HG02981 (cell line): ENCODE measurements around the gene PTPRH.
"Not testable (repeated sequence)": the region's sequence is repeated elsewhere in the genome, so short reads cannot be mapped to it uniquely, and the experiment has no call there.

Source experiments
- ATAC-seq: cut with Tn5 transposase; IDR thresholded peaks from one replicate; pipeline ENCODE4 v1.9.1; 2021; ENCODE audit warnings: mild to moderate bottlenecking, moderate library complexity; ENCODE audit not compliant: unreplicated experiment

The PTPRH gene

GRCh38 chr19:55160128-55160985, 48.9 kb downstream of the PTPRH start:
- no peak for ATAC-seq

GRCh38 chr19:55158848-55159749, 50.2 kb downstream of the PTPRH start:
- ATAC-seq: no peak

GRCh38 chr19:55158423-55158822, 50.9 kb downstream of the PTPRH start:
- ATAC-seq: no peak

GRCh38 chr19:55157064-55157908, 52.0 kb downstream of the PTPRH start, which contains the start of gene TNNI3:
Gene TNNI3 (minus strand): TSS chr19:55157732. CDS start chr19:55157589, 143 bp downstream.
- no peak for ATAC-seq

GRCh38 chr19:55156202-55157063, 52.9 kb downstream of the PTPRH start:
- no peak for ATAC-seq

- not testable (repeated sequence) for ATAC-seq
These were observed 53.5 kb downstream of the PTPRH start for GRCh38 chr19:55155784-55156183.

GRCh38 chr19:55153652-55154264, 55.5 kb downstream of the PTPRH start:
- no peak for ATAC-seq

- no peak for ATAC-seq
These were observed 57.3 kb downstream of the PTPRH start for GRCh38 chr19:55152017-55152416.

- no peak for ATAC-seq
These were observed 60.0 kb downstream of the PTPRH start, which contains the start of gene TNNT1 for GRCh38 chr19:55149078-55150003. Gene TNNT1 (minus strand): TSS chr19:55149206. CDS start chr19:55147157, 2,049 bp downstream.

- no peak for ATAC-seq
These were observed 61.6 kb downstream of the PTPRH start for GRCh38 chr19:55147545-55148251.

- no peak for ATAC-seq
These were observed 62.5 kb downstream of the PTPRH start for GRCh38 chr19:55146705-55147273.

GRCh38 chr19:55146078-55146704, 63.1 kb downstream of the PTPRH start:
- ATAC-seq: no peak

- no peak for ATAC-seq
These were observed 64.1 kb downstream of the PTPRH start for GRCh38 chr19:55145232-55145631.

GRCh38 chr19:55141696-55142095, 67.6 kb downstream of the PTPRH start:
- ATAC-seq: no peak

- ATAC-seq: no peak
These were observed 71.4 kb downstream of the PTPRH start for GRCh38 chr19:55137915-55138314.

GRCh38 chr19:55136399-55137102, 72.8 kb downstream of the PTPRH start:
- no peak for ATAC-seq
